H1 (cell line): ENCODE measurements around the gene GYPC. TPM values are rescaled to one million over a fixed set of nuclear protein-coding genes. Genes with fewer than 3 reads are reported as not detected.

Experiments
- CTCF ChIA-PET: fragments of 300-600 bp; sonication (Branson Sonifier 250); formaldehyde crosslinking; loops from one replicate; lab custom pipeline; 2021; ENCODE audit not compliant: partially characterized antibody; lab: Charles Lee
- POLR2A ChIA-PET: fragments of 300-600 bp; sonication (Branson Sonifier 250); formaldehyde crosslinking; loops from one replicate; lab custom pipeline; 2021; ENCODE audit warnings: inconsistent platforms; ENCODE audit not compliant: partially characterized antibody; lab: Charles Lee
- DNase-seq, 2 experiments: peaks; one replicate each; pipeline versions ENCODE4 v3.0.0 to v3.0.0-alpha.2; 2010 to 2022; ENCODE audit warnings: low spot score in 2 of 2, low read depth in 1 of 2, mixed read lengths in 1 of 2
- FAIRE-seq: peaks from 2 replicates; lab custom pipeline; 2011; peaks lifted over from hg19 to GRCh38; lab: Jason Lieb, UNC
- H2AFZ ChIP-seq: 2 replicates; pipeline ENCODE4 v1.8.1; 2012; ENCODE audit warnings: low read length, inconsistent platforms
- H2AK5ac ChIP-seq: 2 replicates; pipeline ENCODE4 v1.6.1; 2013; ENCODE audit warnings: low read depth, low read length
- H2BK120ac ChIP-seq: replicated peaks from 2 replicates; pipeline ENCODE3; 2013; ENCODE audit warnings: low read depth, low read length, inconsistent platforms
- H2BK12ac ChIP-seq: 2 replicates; pipeline ENCODE4 v1.6.1; 2013; ENCODE audit warnings: low read depth, low read length
- H2BK15ac ChIP-seq: 2 replicates; pipeline ENCODE4 v1.6.1; 2013; ENCODE audit warnings: low read length
- H2BK20ac ChIP-seq: 2 replicates; pipeline ENCODE4 v1.6.1; 2013; ENCODE audit warnings: low read length
- H2BK5ac ChIP-seq: 2 replicates; pipeline ENCODE4 v1.6.1; 2013; ENCODE audit warnings: low read depth, low read length
- H3K14ac ChIP-seq: 2 replicates; pipeline ENCODE4 v1.6.1; 2013; ENCODE audit warnings: inconsistent platforms; ENCODE audit not compliant: insufficient read length
- H3K18ac ChIP-seq: 2 replicates; pipeline ENCODE4 v1.6.1; 2013; ENCODE audit warnings: low read length; ENCODE audit errors: extremely low read depth
- H3K23ac ChIP-seq: 2 replicates; pipeline ENCODE4 v1.6.1; 2013; ENCODE audit warnings: inconsistent platforms; ENCODE audit not compliant: insufficient read length
- H3K23me2 ChIP-seq: 2 replicates; pipeline ENCODE4 v1.6.1; 2013; ENCODE audit warnings: low read depth, low read length
- H3K27ac ChIP-seq: 2 replicates; pipeline ENCODE4 v1.6.1; 2011; ENCODE audit warnings: low read depth, low read length, inconsistent platforms
- H3K27me3 ChIP-seq, 4 experiments: replicated peaks in 1 of 4; 1 replicate in 1 of 4; 2 replicates in 3 of 4; pipeline versions ENCODE4 v1.6.1 to v1.8.1; 2011 to 2013; ENCODE audit warnings: low read length in 3 of 4, mild to moderate bottlenecking in 3 of 4, inconsistent platforms in 2 of 4, mixed read lengths in 2 of 4, moderate library complexity in 1 of 4; ENCODE audit not compliant: control insufficient read depth in 3 of 4, insufficient read depth in 3 of 4; ENCODE audit errors: extremely low read depth in 1 of 4
- H3K36me3 ChIP-seq, 4 experiments: 2 replicates each; pipeline versions ENCODE4 v1.6.1 to v1.8.1; 2011 to 2013; ENCODE audit warnings: mild to moderate bottlenecking in 4 of 4, low read length in 3 of 4, moderate library complexity in 2 of 4, control low read depth in 1 of 4, inconsistent platforms in 1 of 4; ENCODE audit not compliant: insufficient read depth in 4 of 4, control insufficient read depth in 2 of 4
- H3K4ac ChIP-seq: replicated peaks from 2 replicates; pipeline ENCODE3; 2013; ENCODE audit warnings: low read length, low read depth, mixed read lengths, inconsistent platforms; ENCODE audit not compliant: insufficient read length
- H3K4me1 ChIP-seq, 4 experiments: replicated peaks in 1 of 4; 1 replicate in 1 of 4; 2 replicates in 3 of 4; pipeline versions ENCODE4 v1.6.1 to v1.8.1; 2011 to 2013; ENCODE audit warnings: low read length in 3 of 4, inconsistent platforms in 2 of 4, mixed read lengths in 1 of 4; ENCODE audit not compliant: insufficient read depth in 4 of 4, control insufficient read depth in 3 of 4
- H3K4me2 ChIP-seq, 2 experiments: 2 replicates each; pipeline versions ENCODE4 v1.6.1 to v1.8.1; 2011 to 2013; ENCODE audit warnings: low read depth in 2 of 2, low read length in 2 of 2, control low read depth in 1 of 2, inconsistent platforms in 1 of 2, mild to moderate bottlenecking in 1 of 2; ENCODE audit not compliant: insufficient read depth in 1 of 2
- H3K4me3 ChIP-seq, 4 experiments: fragments of 200-600, 300-600 bp in 1 of 4; sonication (generic), shearing (Covaris generic), sonication (Bioruptor Twin) in 1 of 4; 2 replicates each; pipeline versions ENCODE4 v1.5.1 to v1.8.1; 2011 to 2016; ENCODE audit warnings: low read length in 4 of 4, low read depth in 3 of 4, control low read depth in 2 of 4, inconsistent platforms in 2 of 4, mild to moderate bottlenecking in 2 of 4, mixed read lengths in 1 of 4, moderate library complexity in 1 of 4; ENCODE audit not compliant: insufficient read depth in 2 of 4; ENCODE audit errors: extremely low read depth in 1 of 4
- H3K56ac ChIP-seq: replicated peaks from 2 replicates; pipeline ENCODE3; 2013; ENCODE audit warnings: low read depth, mild to moderate bottlenecking, mixed read lengths, low read length, inconsistent platforms; ENCODE audit not compliant: insufficient read length
- H3K79me1 ChIP-seq: 2 replicates; pipeline ENCODE4 v1.6.1; 2013; ENCODE audit warnings: low read depth, low read length, control low read depth
- H3K79me2 ChIP-seq, 2 experiments: 2 replicates each; pipeline versions ENCODE4 v1.6.1 to v1.8.1; 2012 to 2013; ENCODE audit warnings: low read length in 2 of 2, mild to moderate bottlenecking in 2 of 2, inconsistent platforms in 1 of 2; ENCODE audit not compliant: insufficient read depth in 2 of 2, control insufficient read depth in 1 of 2
- H3K9ac ChIP-seq, 4 experiments: replicated peaks in 1 of 4; 1 replicate in 1 of 4; 2 replicates in 3 of 4; pipeline versions ENCODE4 v1.6.1 to v1.8.1; 2011 to 2013; ENCODE audit warnings: low read depth in 3 of 4, low read length in 3 of 4, control low read depth in 2 of 4, mild to moderate bottlenecking in 2 of 4, moderate library complexity in 2 of 4, inconsistent platforms in 1 of 4; ENCODE audit errors: extremely low read depth in 1 of 4
- H3K9me3 ChIP-seq, 2 experiments: 2 replicates each; pipeline versions ENCODE4 v1.6.1 to v1.8.1; 2012 to 2013; ENCODE audit warnings: mild to moderate bottlenecking in 2 of 2, moderate library complexity in 2 of 2, control low read depth in 1 of 2, inconsistent platforms in 1 of 2, low read depth in 1 of 2, low read length in 1 of 2, mixed read lengths in 1 of 2; ENCODE audit not compliant: insufficient read depth in 2 of 2
- H4K20me1 ChIP-seq, 2 experiments: replicated peaks in 1 of 2; 2 replicates each; pipeline versions ENCODE3 to v1.8.1; 2011 to 2013; ENCODE audit warnings: inconsistent platforms in 2 of 2, low read length in 2 of 2, mild to moderate bottlenecking in 1 of 2; ENCODE audit not compliant: insufficient read depth in 2 of 2, control insufficient read depth in 1 of 2
- H4K5ac ChIP-seq: 2 replicates; pipeline ENCODE4 v1.6.1; 2013; ENCODE audit warnings: low read length, low read depth, mixed read lengths, inconsistent platforms; ENCODE audit not compliant: insufficient read length
- H4K8ac ChIP-seq: 2 replicates; pipeline ENCODE4 v1.8.0; 2013; ENCODE audit warnings: mild to moderate bottlenecking, moderate library complexity, low read length, inconsistent platforms; ENCODE audit not compliant: insufficient read depth; ENCODE audit errors: extremely low read depth
- H4K91ac ChIP-seq: replicated peaks from 2 replicates; pipeline ENCODE3; 2013; ENCODE audit warnings: low read length, mixed read lengths, inconsistent platforms; ENCODE audit not compliant: insufficient read length
- BACH1 ChIP-seq: IDR thresholded peaks from 2 replicates; pipeline ENCODE4 v1.6.1; 2012; ENCODE audit warnings: low read length, improper control_type of control experiment
- BCL11A ChIP-seq, 2 experiments: IDR thresholded peaks; one replicate each; pipeline ENCODE4 v1.6.1; 2011; ENCODE audit warnings: low read depth in 2 of 2, low read length in 2 of 2, mild to moderate bottlenecking in 2 of 2
- CREB1 ChIP-seq: IDR thresholded peaks from 2 replicates; pipeline ENCODE4 v1.6.1; 2012; ENCODE audit warnings: inconsistent platforms
- CTBP2 ChIP-seq: IDR thresholded peaks from 2 replicates; pipeline ENCODE4 v1.7.0; 2011; ENCODE audit warnings: borderline replicate concordance, mild to moderate bottlenecking, moderate library complexity, mixed read lengths, low read length; ENCODE audit not compliant: insufficient read depth, insufficient read length
- JUN ChIP-seq: IDR thresholded peaks from 2 replicates; pipeline ENCODE4 v1.6.1; 2011; ENCODE audit warnings: low read depth, mild to moderate bottlenecking, improper control_type of control experiment, low read length
- KDM4A ChIP-seq: IDR thresholded peaks from one replicate; pipeline ENCODE4 v1.7.1; 2012; ENCODE audit warnings: low read depth, mild to moderate bottlenecking, moderate library complexity, low read length, inconsistent platforms; ENCODE audit not compliant: severe bottlenecking
- MAFK ChIP-seq: IDR thresholded peaks from 2 replicates; pipeline ENCODE4 v1.6.1; 2012; ENCODE audit warnings: low read depth, mild to moderate bottlenecking, improper control_type of control experiment, low read length
- RBBP5 ChIP-seq: IDR thresholded peaks from 2 replicates; pipeline ENCODE4 v1.7.1; 2012; ENCODE audit warnings: low read depth, mild to moderate bottlenecking, inconsistent platforms, low read length, moderate library complexity, borderline replicate concordance
- RXRA ChIP-seq: IDR thresholded peaks from 2 replicates; pipeline ENCODE4 v1.6.1; 2011; ENCODE audit warnings: low read depth, mild to moderate bottlenecking, low read length, moderate library complexity; ENCODE audit not compliant: insufficient read depth
- SAP30 ChIP-seq: fragments of 300-600 bp; sonication (generic); IDR thresholded peaks from 2 replicates; pipeline ENCODE4 v1.7.1; 2012; ENCODE audit warnings: low read length, moderate library complexity, mild to moderate bottlenecking, inconsistent platforms; ENCODE audit not compliant: insufficient read depth, insufficient replicate concordance
- SIN3A ChIP-seq, 2 experiments: IDR thresholded peaks in 1 of 2; conservative IDR thresholded peaks in 1 of 2; 2 replicates each; pipeline ENCODE4 v1.6.1; 2011 to 2012; ENCODE audit warnings: low read length in 2 of 2, improper control_type of control experiment in 1 of 2, low read depth in 1 of 2, mild to moderate bottlenecking in 1 of 2
- SIX5 ChIP-seq: IDR thresholded peaks from 2 replicates; pipeline ENCODE4 v1.6.1; 2011; ENCODE audit warnings: mild to moderate bottlenecking, low read depth, low read length
- SP4 ChIP-seq: IDR thresholded peaks from 2 replicates; pipeline ENCODE4 v1.6.1; 2012; ENCODE audit warnings: low read length, inconsistent platforms
- WGBS, 2 experiments: shearing (Covaris generic) in 1 of 2; methylation state at CpG; one replicate each; pipeline versions ENCODE4 v1.1.6 to v1.1.7; 2013 to 2015; ENCODE audit warnings: low lambda C conversion rate in 2 of 2, mixed read lengths in 2 of 2, inconsistent platforms in 1 of 2, low coverage in 1 of 2, missing lambda C conversion rate in 1 of 2; ENCODE audit not compliant: insufficient replicate concordance in 2 of 2, insufficient coverage in 1 of 2, insufficient read length in 1 of 2; ENCODE audit errors: extremely low coverage in 1 of 2, missing lambda C conversion rate in 1 of 2; 5-methylcytosine and 5-hydroxymethylcytosine counted together
- polyA plus RNA-seq, 7 experiments: library from polyadenylated mRNA; depleted of rRNA in 3 of 7; stranded (reverse) in 5 of 7; unstranded in 2 of 7; fragments of >200 nt in 5 of 7; fragments of 200-250 nt in 2 of 7; gene quantifications; 1 replicate in 5 of 7; 2 replicates in 1 of 7; 4 replicates in 1 of 7; pipeline versions ENCODE4 v1.2.1 to v1.2.3, GENCODE V29; 2011 to 2013; ENCODE audit warnings: missing spikeins in 2 of 7, mixed read lengths in 2 of 7
- total RNA-seq: library from RNA; stranded (reverse); fragmentation: NEBNext Ultra II Directional; extraction: Animal tissue kit (Norgen Biotek cat#: 25700); gene quantifications from 2 replicates; pipeline ENCODE4 v1.2.1, GENCODE V29; 2021
- TF ChIP-seq, protein P1 (sequence below): IDR thresholded peaks from 2 replicates; pipeline ENCODE4 v1.6.1; 2012; ENCODE audit warnings: inconsistent platforms

The GYPC gene
- total and polyA plus RNA-seq, 2 of the 8 experiments (the other 6 are each of a cell fraction or from before 2014, with no cell fraction given), result 26.8 to 53.6 TPM

DNA sequence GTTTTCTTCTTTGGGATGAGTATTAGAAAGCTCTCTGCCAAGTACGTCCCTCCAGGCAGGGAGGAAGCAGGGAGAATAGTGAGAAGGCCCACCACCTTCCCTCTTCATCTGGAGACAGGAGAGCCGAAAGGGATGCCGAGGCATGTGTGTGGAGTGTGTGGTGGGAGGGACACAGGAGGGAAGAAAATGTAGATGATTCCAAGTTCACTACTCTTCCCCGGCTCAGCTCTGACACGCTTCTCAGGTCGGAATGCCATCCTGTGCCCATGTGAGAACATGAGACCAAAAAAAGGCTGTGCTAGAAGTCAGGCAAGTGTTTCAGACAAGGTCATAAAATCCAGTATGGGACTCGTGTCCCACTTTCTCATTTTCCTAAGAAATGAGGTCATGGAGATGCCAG, 47.4 kb downstream of the GYPC start:
- H3K56ac ChIP-seq, result no peak overlapping the region
- no peak overlapping the region for H3K27ac ChIP-seq
- no peak overlapping the region for H2AK5ac ChIP-seq
- no peak overlapping the region for H2BK120ac ChIP-seq
- H2BK5ac ChIP-seq, result no peak overlapping the region; the same call in 1 of the 2 replicates
- H3K23ac ChIP-seq, result no peak overlapping the region
- H3K36me3 ChIP-seq, result no peaks in the 10 kb centered on the region
- H4K8ac ChIP-seq, result no peak overlapping the region; the same call in 1 of the 2 replicates
- H2BK20ac ChIP-seq, result no peak overlapping the region
- H3K18ac ChIP-seq, result no peak overlapping the region
- CTCF ChIA-PET, result no interaction called here
- peaks cover 0 to 5% of the 10 kb centered on the region in 2 experiments; a peak in 1 of 4 replicates for H3K9me3 ChIP-seq
- no peaks in the 10 kb centered on the region for H3K27me3 ChIP-seq
- H4K91ac ChIP-seq, result no peak overlapping the region
- DNase-seq, result peak in 1 of 2 experiments; percentile 10
- H4K20me1 ChIP-seq, result no peaks in the 10 kb centered on the region
- H2AFZ ChIP-seq, result no peak overlapping the region
- POLR2A ChIA-PET, result no interaction called here
- H3K4me3 ChIP-seq, result no peak overlapping the region
- H3K14ac ChIP-seq, result no peak overlapping the region
- no peak overlapping the region for H4K5ac ChIP-seq
- no peak for FAIRE-seq
- H3K23me2 ChIP-seq, result no peaks in the 10 kb centered on the region
- H3K79me1 ChIP-seq, result no peaks in the 10 kb centered on the region
- H2BK15ac ChIP-seq, result no peak overlapping the region
- H3K4ac ChIP-seq, result no peak overlapping the region
- 91% methylated on average over 7 of the region's 7 CpGs; no CpG with 5 or more reads in 1 of the 2 experiments for WGBS, 2 experiments
- no peak overlapping the region for H3K9ac ChIP-seq
- H3K4me1 ChIP-seq, result peaks cover 0 to 12% (median 7%) of the 10 kb centered on the region in 4 experiments; a peak in 5 of 7 replicates
- no peaks in the 10 kb centered on the region for H3K79me2 ChIP-seq
- H3K4me2 ChIP-seq, result no peak overlapping the region
- H2BK12ac ChIP-seq, result no peak overlapping the region; the same call in 1 of the 2 replicates
- TF ChIP-seq RXRA, result no peak
- no peak for TF ChIP-seq MAFK
- no peak for TF ChIP-seq KDM4A
- no peak for TF ChIP-seq SIN3A (conservative IDR thresholded peaks at IDR 0.05 in 1 of 2, IDR thresholded peaks at IDR 0.05 in 1 of 2; ENCODE audit: low read depth in 1 of 2, low read length in 2 of 2)
- no peak for TF ChIP-seq JUN
- no peak for TF ChIP-seq CREB1
- TF ChIP-seq BCL11A (IDR thresholded peaks at IDR 0.05; ENCODE audit: low read depth in 2 of 2, low read length in 2 of 2), result no peak
- no peak for TF ChIP-seq CTBP2
- TF ChIP-seq SIX5, result no peak
- no peak for TF ChIP-seq BACH1
- no peak for TF ChIP-seq SP4
- TF ChIP-seq RBBP5, result no peak
- no peak for TF ChIP-seq SAP30
- TF ChIP-seq, protein P1, sequence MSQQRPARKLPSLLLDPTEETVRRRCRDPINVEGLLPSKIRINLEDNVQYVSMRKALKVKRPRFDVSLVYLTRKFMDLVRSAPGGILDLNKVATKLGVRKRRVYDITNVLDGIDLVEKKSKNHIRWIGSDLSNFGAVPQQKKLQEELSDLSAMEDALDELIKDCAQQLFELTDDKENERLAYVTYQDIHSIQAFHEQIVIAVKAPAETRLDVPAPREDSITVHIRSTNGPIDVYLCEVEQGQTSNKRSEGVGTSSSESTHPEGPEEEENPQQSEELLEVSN, result no peak
